ENCODE results near the gene GIGYF1. TPM values are rescaled to one million over a fixed set of nuclear protein-coding genes. Genes with fewer than 3 reads are reported as not detected.

GIGYF1 gene
- total RNA-seq, 4 donors from 2014 or later, result 8.0 to 24.2 (median 13.8) TPM

- Histone ChIP-seq H3K36me3 (no peaks in the 10 kb centered on the region), H3K4me3 (no peak overlapping the region), H3K27me3 (peaks cover 7 to 61% (median 12%) of the 10 kb centered on the region in 4 donors), H3K27ac (no peak overlapping the region), H3K9me3 (no peaks in the 10 kb centered on the region), H3K4me1 (peaks cover 11 to 42% (median 20%) of the 10 kb centered on the region in 3 donors)
- TF ChIP-seq, protein P1, sequence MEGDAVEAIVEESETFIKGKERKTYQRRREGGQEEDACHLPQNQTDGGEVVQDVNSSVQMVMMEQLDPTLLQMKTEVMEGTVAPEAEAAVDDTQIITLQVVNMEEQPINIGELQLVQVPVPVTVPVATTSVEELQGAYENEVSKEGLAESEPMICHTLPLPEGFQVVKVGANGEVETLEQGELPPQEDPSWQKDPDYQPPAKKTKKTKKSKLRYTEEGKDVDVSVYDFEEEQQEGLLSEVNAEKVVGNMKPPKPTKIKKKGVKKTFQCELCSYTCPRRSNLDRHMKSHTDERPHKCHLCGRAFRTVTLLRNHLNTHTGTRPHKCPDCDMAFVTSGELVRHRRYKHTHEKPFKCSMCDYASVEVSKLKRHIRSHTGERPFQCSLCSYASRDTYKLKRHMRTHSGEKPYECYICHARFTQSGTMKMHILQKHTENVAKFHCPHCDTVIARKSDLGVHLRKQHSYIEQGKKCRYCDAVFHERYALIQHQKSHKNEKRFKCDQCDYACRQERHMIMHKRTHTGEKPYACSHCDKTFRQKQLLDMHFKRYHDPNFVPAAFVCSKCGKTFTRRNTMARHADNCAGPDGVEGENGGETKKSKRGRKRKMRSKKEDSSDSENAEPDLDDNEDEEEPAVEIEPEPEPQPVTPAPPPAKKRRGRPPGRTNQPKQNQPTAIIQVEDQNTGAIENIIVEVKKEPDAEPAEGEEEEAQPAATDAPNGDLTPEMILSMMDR (IDR thresholded peaks at IDR 0.05), result no peak
- TF ChIP-seq POLR2A (IDR thresholded peaks at IDR 0.05), result no peak
- DNase-seq, result no peak
- intact Hi-C loops (cut with DNase I), result no loop called here
- WGBS, 2 donors, result 73 to 88% methylated on average over 6 of the region's 17 CpGs
Measured at GRCh38 chr7:100722480-100723212, 28.6 kb upstream of the GIGYF1 start.

GRCh38 chr7:100721505-100721812 lies 27.4 kb upstream of the GIGYF1 start:
- no peaks in the 10 kb centered on the region for H3K36me3 ChIP-seq
- WGBS, 2 donors, result 60 to 88% methylated on average over 1 to 6 of the region's 8 CpGs

DNA sequence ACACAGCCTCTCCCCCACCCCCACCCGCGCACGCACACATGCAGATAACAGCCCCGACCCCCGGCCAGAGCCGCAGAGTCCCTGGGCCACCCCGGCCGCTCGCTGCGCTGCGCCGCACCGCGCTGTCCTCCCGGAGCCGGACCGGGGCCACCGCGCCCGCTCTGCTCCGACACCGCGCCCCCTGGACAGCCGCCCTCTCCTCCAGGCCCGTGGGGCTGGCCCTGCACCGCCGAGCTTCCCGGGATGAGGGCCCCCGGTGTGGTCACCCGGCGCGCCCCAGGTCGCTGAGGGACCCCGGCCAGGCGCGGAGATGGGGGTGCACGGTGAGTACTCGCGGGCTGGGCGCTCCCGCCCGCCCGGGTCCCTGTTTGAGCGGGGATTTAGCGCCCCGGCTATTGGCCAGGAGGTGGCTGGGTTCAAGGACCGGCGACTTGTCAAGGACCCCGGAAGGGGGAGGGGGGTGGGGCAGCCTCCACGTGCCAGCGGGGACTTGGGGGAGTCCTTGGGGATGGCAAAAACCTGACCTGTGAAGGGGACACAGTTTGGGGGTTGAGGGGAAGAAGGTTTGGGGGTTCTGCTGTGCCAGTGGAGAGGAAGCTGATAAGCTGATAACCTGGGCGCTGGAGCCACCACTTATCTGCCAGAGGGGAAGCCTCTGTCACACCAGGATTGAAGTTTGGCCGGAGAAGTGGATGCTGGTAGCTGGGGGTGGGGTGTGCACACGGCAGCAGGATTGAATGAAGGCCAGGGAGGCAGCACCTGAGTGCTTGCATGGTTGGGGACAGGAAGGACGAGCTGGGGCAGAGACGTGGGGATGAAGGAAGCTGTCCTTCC lies 26.8 kb upstream of the GIGYF1 start:
- peak overlapping the region in 2 of 4 donors; percentile 30 to 50 for H3K4me3 ChIP-seq
- H3K4me1 ChIP-seq, result peaks cover 11 to 37% (median 15%) of the 10 kb centered on the region in 3 donors
- WGBS, 2 donors, result 21 to 30% methylated on average over 4 to 7 of the region's 56 CpGs
- no peak for TF ChIP-seq POLR2A (IDR thresholded peaks at IDR 0.05)
- TF ChIP-seq, protein P1 (IDR thresholded peaks at IDR 0.05), result no peak
- peaks cover 7 to 61% (median 12%) of the 10 kb centered on the region in 4 donors for H3K27me3 ChIP-seq
- no peak for DNase-seq
- no peak overlapping the region for H3K27ac ChIP-seq
- intact Hi-C loops (cut with DNase I), result no loop called here
- no peaks in the 10 kb centered on the region for H3K9me3 ChIP-seq
- H3K36me3 ChIP-seq, result no peaks in the 10 kb centered on the region

More at GRCh38 chr7:100721505-100721812, 27.4 kb upstream of the GIGYF1 start:
- no peak for DNase-seq
- intact Hi-C loops (cut with DNase I), result no loop called here
- no peak overlapping the region for H3K4me3 ChIP-seq
- no peaks in the 10 kb centered on the region for H3K9me3 ChIP-seq
- H3K27me3 ChIP-seq, result peaks cover 7 to 61% (median 12%) of the 10 kb centered on the region in 4 donors
- peaks cover 11 to 42% (median 19%) of the 10 kb centered on the region in 3 donors for H3K4me1 ChIP-seq
- TF ChIP-seq, protein P1 (IDR thresholded peaks at IDR 0.05), result no peak
- TF ChIP-seq POLR2A (IDR thresholded peaks at IDR 0.05), result no peak
- H3K27ac ChIP-seq, result no peak overlapping the region

DNA sequence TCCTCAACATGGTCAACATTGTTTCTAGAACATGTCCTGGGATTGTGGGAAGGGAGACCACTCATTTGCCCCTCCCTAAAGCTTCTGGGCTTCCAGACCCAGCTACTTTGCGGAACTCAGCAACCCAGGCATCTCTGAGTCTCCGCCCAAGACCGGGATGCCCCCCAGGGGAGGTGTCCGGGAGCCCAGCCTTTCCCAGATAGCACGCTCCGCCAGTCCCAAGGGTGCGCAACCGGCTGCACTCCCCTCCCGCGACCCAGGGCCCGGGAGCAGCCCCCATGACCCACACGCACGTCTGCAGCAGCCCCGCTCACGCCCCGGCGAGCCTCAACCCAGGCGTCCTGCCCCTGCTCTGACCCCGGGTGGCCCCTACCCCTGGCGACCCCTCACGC lies 26.2 kb upstream of the GIGYF1 start, which contains the start of gene EPO:
EPO (plus strand) TSS at position 190 of the 392 bp plus-strand sequence. CDS start 513 bp downstream, outside the sequence.
- DNase-seq, result no peak
- H3K27ac ChIP-seq, result no peak within 1 kb of the TSS
- no peaks in the 10 kb centered on the region for H3K9me3 ChIP-seq
- H3K4me3 ChIP-seq, result peak within 1 kb of the TSS in 2 of 4 donors; percentile 30 to 50
- TF ChIP-seq, protein P1 (IDR thresholded peaks at IDR 0.05), result no peak
- TF ChIP-seq POLR2A (IDR thresholded peaks at IDR 0.05), result no peak
- peaks cover 9 to 31% (median 11%) of the 10 kb centered on the region in 3 donors for H3K4me1 ChIP-seq
- H3K27me3 ChIP-seq, result peaks cover 7 to 61% (median 12%) of the 10 kb centered on the region in 4 donors
- intact Hi-C loops (cut with DNase I), result no loop called here
- H3K36me3 ChIP-seq, result no peaks in the 10 kb centered on the region
- 3% methylated on average over 11 of the region's 21 CpGs; no CpG with 5 or more reads in 1 of the 2 donors for WGBS, 2 donors

Measured in esophagus squamous epithelium (tissue), 5 donors.